GM18520 (cell line): ENCODE results near the gene TMEM107.
A peak's percentile ranks its signal among the peaks of the same experiment; 100 is the strongest.
"Not testable (repeated sequence)": the region's sequence is repeated elsewhere in the genome, so short reads cannot be mapped to it uniquely, and the experiment has no call there.

Source experiments
- ATAC-seq: cut with Tn5 transposase; IDR thresholded peaks from one replicate; pipeline ENCODE4 v1.9.1; 2021; ENCODE audit not compliant: unreplicated experiment

The TMEM107 gene

GRCh38 chr17:8176197-8176940, at the start of gene TMEM107:
TMEM107 (minus strand) TSS chr17:8176380; CDS start chr17:8176286, 94 bp downstream.
- ATAC-seq: no peak

GRCh38 chr17:8224891-8225812, 49.0 kb upstream of the TMEM107 start:
- ATAC-seq: no peak

GRCh38 chr17:8223356-8224126, 47.4 kb upstream of the TMEM107 start:
- ATAC-seq: no peak

- ATAC-seq: peak; percentile 25
Measured at GRCh38 chr17:8222630-8223355, 46.6 kb upstream of the TMEM107 start.

- peak; percentile 20 for ATAC-seq
Measured at GRCh38 chr17:8222380-8222629, 46.1 kb upstream of the TMEM107 start.

GRCh38 chr17:8221663-8222379, 45.6 kb upstream of the TMEM107 start:
- peak; percentile 38 for ATAC-seq

- no peak for ATAC-seq
Measured at GRCh38 chr17:8220783-8221662, 44.8 kb upstream of the TMEM107 start.

- ATAC-seq: not testable (repeated sequence)
Measured at GRCh38 chr17:8214000-8214399, 37.8 kb upstream of the TMEM107 start.

GRCh38 chr17:8212312-8213180, 36.4 kb upstream of the TMEM107 start:
- ATAC-seq: no peak

GRCh38 chr17:8210761-8211458, 34.7 kb upstream of the TMEM107 start:
- no peak for ATAC-seq

GRCh38 chr17:8209907-8210760, 34.0 kb upstream of the TMEM107 start, which contains the start of gene AURKB:
AURKB (minus strand) TSS chr17:8210575; CDS start chr17:8210224, 351 bp downstream.
- ATAC-seq: peak; percentile 82

GRCh38 chr17:8206536-8206935, 30.4 kb upstream of the TMEM107 start:
- ATAC-seq: no peak

- no peak for ATAC-seq
Measured at GRCh38 chr17:8204761-8205555, 28.8 kb upstream of the TMEM107 start.

GRCh38 chr17:8192070-8192815, 16.1 kb upstream of the TMEM107 start:
- ATAC-seq: no peak

GRCh38 chr17:8190506-8190905, 14.3 kb upstream of the TMEM107 start:
- no peak for ATAC-seq
